Tibial nerve (tissue), 4 donors: Measurements from ENCODE around the gene PRKAA2.

ENCODE experiments used
- EP300 ChIP-seq, 2 donors: sonication (generic); formaldehyde crosslinking; IDR thresholded peaks; one replicate each; pipeline ENCODE4 v1.6.1; 2017; ENCODE audit warnings: antibody characterized with exemption in 2 of 2, mild to moderate bottlenecking in 1 of 2
- POLR2A ChIP-seq, 2 donors: fragments of 450-650 bp; IDR thresholded peaks; one replicate each; pipeline ENCODE4 v1.6.1; 2017; ENCODE audit warnings: antibody characterized with exemption in 2 of 2, mild to moderate bottlenecking in 2 of 2, moderate library complexity in 2 of 2
- TF ChIP-seq, protein P1 (sequence below), 5 experiments: fragments of 200-600 bp in 3 of 5; fragments of 450-650 bp in 2 of 5; sonication (generic) in 3 of 5; IDR thresholded peaks; one replicate each; pipeline ENCODE4 v1.5.1; 2016 to 2019; ENCODE audit warnings: antibody characterized with exemption in 5 of 5, mild to moderate bottlenecking in 3 of 5, moderate library complexity in 2 of 5

DNA sequence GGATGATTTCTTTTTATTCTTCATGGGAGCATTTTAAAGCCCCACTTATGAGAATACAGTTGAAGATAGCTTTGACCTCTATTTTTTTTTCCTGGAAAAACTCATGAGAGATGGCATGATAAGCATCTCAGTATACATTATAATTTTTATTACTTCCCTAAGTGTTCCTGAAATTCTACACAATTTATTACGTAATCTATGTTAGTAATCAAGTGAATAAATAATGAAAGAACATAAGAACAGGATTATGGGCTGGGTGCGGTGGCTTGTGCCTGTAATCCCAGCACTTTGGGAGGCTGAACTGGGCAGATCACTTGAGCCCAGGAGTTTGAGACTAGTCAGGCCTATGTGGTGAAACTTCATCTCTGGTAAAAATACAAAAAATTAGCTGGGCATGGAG lies 13.2 kb upstream of the PRKAA2 start:
- TF ChIP-seq, protein P1, sequence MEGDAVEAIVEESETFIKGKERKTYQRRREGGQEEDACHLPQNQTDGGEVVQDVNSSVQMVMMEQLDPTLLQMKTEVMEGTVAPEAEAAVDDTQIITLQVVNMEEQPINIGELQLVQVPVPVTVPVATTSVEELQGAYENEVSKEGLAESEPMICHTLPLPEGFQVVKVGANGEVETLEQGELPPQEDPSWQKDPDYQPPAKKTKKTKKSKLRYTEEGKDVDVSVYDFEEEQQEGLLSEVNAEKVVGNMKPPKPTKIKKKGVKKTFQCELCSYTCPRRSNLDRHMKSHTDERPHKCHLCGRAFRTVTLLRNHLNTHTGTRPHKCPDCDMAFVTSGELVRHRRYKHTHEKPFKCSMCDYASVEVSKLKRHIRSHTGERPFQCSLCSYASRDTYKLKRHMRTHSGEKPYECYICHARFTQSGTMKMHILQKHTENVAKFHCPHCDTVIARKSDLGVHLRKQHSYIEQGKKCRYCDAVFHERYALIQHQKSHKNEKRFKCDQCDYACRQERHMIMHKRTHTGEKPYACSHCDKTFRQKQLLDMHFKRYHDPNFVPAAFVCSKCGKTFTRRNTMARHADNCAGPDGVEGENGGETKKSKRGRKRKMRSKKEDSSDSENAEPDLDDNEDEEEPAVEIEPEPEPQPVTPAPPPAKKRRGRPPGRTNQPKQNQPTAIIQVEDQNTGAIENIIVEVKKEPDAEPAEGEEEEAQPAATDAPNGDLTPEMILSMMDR (IDR thresholded peaks at IDR 0.05), result no peak
- TF ChIP-seq POLR2A (IDR thresholded peaks at IDR 0.05) (no peak), EP300 (IDR thresholded peaks at IDR 0.05) (no peak)
